ENCODE measurements around the gene SOST.
A peak's percentile ranks its signal among the peaks of the same experiment; 100 is the strongest.

The SOST gene

GRCh38 chr17:43774304-43775250 lies 16.0 kb upstream of the SOST start:
- DNase-seq: no peak

- peak; percentile 55 for DNase-seq
Observed at GRCh38 chr17:43772877-43773648, 14.5 kb upstream of the SOST start.

DNA sequence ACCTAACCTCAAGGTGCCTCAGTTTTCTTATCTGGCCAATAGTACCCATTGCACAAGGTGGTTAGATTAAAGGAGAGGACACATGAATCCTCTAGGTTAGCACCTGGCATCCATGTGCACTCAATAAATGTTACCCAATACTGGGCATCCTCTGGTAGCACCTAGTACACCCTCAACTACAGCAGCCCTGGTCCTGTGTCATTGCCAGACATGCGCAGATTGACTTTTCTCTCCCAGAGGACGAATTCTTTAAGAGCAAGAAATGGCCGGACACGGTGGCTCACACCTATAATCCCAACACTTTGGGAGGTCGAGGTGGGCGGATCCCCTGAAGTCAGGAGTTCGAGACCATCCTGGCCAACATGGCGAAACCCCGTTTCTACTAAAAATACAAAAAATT lies 12.9 kb upstream of the SOST start:
- no peak for DNase-seq

DNA sequence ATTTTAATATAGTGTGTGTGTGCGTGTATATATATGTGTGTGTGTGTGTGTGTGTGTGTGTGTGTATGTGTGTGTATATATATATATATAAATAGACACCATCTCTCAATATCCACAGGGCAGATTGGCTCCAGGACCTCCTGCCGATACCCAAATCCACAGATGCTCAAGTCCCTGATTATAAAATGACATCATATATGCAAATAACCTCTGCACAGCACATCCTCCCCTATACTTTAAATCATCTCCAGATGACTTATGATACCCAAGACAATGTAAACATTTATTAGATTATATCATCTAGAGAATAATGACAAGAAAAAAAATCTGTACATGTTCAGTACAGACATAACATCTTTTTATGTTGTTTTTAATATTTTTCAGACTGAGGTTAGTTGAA lies 12.4 kb upstream of the SOST start:
- no peak for DNase-seq

DNA sequence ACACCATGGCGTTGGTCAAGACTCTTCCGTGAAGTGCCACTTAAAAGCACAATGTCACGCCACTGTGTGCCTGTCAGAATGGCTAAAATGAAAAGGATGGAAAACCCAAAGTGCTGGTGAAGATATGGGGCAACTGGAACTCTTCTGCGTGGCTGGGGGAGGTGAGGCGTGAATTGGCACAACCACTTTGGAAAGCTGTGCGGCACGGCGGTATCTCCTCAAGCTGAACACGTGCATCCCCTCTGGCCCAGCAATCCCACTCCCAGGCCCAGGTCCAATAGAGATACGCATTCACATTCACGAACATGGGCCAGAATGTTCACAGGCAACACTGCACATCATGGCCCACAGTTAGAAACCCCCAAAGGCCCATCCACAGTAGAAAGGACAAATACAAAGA lies 11.3 kb upstream of the SOST start:
- no peak for DNase-seq

DNA sequence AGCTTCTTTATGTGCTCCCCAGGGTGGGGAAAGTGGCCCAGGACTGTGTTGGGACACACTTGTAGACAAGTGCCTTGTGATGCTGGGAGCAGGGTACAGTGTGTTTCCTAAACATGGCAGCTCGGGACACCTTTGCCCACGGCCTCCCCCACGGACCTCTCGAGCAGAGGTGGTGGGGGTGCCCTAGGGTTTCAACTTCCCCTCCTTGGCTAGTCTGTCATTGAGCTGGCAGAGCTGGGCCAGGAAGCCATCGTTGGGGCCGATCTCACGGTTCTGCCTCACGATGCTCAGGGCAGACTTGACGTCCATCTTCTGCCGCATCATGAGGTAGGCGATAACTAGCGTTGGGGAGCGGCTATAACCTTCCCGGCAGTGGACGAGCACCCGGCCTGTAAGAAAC lies 10.8 kb upstream of the SOST start:
- DNase-seq: no peak

DNA sequence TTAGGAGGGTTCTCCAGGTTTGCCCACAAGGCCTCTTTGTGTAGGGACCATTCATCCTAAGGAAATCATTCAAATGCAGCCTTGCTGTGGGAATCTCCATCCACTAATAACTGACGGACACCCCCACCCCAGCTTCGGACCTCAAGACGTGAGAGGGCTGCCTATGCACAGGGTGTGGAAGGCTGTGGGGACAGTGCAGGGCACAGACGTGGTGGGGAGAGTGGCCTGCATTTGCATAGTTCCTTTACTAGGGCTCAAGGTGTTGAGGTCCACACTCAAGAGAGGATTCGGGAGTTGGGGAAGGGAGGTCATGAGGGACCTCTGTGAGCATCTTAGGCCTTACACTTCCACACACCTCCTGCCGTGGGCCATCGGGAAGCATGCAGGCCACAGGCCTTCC lies 10.4 kb upstream of the SOST start:
- no peak for DNase-seq

GRCh38 chr17:43768382-43768781 lies 9.8 kb upstream of the SOST start:
- peak; percentile 56 for DNase-seq

- DNase-seq: no peak
Observed at GRCh38 chr17:43767713-43768059, 9.1 kb upstream of the SOST start.

GRCh38 chr17:43767053-43767712 lies 8.6 kb upstream of the SOST start:
- DNase-seq: no peak

DNA sequence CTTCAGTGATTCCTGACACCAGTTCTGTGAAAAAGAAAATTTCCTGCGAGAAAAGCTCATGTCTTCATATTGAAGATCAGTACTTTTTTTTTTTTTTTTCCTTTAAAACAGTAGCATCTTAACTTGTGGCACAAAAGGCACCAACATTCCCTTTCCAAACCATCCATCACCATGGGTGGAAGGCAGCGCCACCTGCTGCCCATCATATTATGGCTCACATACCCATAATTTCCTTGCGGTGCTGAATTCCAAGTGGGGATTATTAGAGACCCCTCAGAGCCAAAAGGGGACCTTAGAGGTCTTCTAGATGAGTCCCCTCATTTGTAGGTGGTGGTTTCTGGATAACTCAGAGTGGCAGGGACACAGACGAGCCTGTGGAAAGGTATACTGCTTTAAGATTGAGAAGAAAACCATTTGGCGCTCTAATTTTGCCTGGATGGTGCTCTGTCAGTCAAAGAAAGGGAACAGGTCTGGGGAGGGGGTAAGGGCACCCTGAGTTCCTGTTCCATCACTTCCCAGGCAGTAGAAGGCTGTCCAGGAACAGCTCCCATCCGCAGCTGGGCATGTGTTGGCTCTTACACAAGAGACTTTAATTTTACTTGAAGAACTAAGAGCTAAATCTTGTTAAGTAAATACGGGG lies 7.9 kb upstream of the SOST start:
- no peak for DNase-seq

DNA sequence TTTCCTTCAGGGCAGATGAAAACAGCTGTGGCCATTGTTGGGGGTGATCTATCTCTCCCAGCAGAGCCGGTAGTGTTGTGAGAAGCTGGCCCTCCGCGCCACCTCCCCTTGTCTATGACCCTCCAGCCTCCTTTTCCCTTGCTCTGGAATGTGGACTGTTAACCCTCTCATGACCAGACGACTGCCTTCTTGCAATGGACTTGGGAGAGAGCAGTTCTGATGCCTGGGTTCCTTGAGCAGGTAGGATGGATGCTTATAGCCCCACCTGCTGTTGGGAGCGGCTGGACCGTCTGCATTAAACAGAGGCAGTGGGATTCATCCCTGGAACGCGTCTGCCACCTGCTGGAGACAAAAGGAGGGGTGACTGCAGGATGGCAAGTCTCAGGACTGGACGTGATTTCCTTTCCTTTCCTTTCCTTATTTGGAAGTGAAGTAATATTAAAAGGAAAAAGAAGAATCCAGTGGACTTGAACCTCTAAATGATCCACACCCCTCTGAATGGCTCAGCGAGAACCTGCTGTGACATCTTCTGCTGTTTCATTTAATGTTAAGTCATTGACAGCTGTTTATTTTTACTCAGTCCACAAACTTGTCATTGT lies 1.8 kb upstream of the SOST start:
- DNase-seq: peak; percentile 94

- DNase-seq: no peak
Observed at GRCh38 chr17:43759836-43760235, 1.2 kb upstream of the SOST start.

- no peak for DNase-seq
Observed at GRCh38 chr17:43758086-43758485, 505 bp downstream of the SOST start.

DNA sequence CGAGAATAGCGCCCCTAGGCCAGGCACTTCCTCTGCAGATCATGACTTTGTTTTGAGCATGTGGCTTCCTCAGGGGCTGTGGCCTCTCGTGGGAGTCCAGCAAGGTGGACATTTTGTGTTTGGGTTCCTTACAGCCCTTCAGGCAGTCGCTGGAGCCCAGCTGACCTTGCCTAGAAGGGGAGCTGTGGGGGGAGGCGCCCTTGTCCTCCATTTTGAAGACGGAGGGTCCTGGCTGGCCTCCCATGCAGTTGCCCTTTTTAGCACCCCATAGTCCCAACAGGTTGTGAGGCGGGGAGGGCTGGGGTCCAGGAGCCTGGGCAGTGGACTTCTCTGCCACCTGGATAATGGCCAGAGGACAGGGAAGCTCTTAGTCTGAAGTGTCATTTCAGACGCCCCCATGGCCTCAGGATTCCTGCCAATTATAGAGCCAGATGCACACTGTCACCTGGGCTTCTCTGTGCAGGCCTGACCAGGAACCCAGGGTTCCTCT lies 1.4 kb downstream of the SOST start:
- no peak for DNase-seq

GRCh38 chr17:43756201-43756600 lies 2.4 kb downstream of the SOST start:
- no peak for DNase-seq

DNA sequence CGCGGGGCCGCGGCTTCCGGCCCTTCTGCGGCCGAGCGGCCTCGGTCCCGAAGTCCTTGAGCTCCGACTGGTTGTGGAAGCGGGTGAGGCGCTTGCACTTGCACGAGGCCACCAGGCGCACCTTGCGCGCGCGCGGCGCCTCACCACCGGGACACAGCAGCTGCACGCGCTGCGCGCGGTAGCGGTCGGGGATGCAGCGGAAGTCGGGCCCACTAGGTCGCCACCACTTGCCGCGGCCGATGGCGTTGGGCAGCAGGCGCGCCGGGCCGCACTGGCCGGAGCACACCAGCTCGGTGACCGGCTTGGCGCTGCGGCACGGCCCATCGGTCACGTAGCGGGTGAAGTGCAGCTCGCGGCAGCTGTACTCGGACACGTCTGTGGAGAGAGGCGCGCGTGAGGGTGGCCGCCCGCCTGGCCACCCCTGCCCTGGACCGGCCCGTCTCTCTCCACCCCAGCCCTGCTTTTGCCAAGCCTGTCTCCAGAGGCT lies 3.2 kb downstream of the SOST start:
- peak; percentile 53 for DNase-seq

GRCh38 chr17:43754947-43755346 lies 3.6 kb downstream of the SOST start:
- no peak for DNase-seq

GRCh38 chr17:43753493-43754129 lies 5.0 kb downstream of the SOST start:
- no peak for DNase-seq

DNA sequence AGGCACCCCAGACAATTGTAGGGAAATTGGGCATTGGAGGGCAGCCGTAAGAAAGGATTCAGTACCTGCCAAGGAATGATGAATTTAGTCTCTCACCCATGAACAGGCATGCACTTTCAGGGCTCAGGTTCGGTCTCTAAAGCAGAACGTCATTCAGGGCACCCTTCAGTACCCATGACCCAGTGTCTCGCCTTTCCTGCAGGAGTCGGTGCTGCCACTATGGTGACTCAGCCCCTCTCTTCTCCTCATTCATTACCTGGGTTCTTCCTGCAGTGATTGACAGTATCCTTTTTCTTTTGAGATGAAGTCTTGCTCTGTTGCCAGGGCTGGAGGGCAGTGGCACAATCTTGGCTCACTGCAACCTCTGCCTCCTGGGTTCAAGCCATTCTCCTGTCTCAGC lies 8.4 kb downstream of the SOST start:
- no peak for DNase-seq

DNA sequence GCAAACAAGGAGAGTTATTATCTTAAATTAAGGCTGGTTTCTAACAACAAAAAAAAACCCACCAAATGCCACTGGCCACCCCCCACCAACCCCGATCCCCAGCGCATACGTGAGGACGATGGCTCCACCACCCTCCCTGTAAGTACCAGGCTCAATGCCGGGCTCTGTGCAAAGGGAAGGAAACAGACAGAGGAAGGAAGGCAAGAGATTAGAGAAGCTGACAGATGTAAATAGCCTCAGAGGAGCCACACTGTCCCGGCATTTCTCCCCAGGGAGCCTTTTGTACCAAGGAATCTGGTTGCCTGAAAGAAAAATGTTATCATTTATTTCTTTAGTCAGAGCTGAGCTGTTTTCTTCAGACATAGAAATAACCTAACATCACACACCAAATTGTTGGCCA lies 13.1 kb downstream of the SOST start:
- no peak for DNase-seq

GRCh38 chr17:43741636-43742035 lies 17.0 kb downstream of the SOST start:
- DNase-seq: no peak

All from femur (tissue), 1 donor.